Activated gamma-delta T cell treated with anti-CD3 and anti-CD28 coated beads, Interleukin-2, amount 50 U/mL, for 16 hours (primary cell): ENCODE results near the gene GNA12.
"Not testable (repeated sequence)": the region's sequence is repeated elsewhere in the genome, so short reads cannot be mapped to it uniquely, and the experiment has no call there.

Experiments used
- DNase-seq: peaks from one replicate; pipeline ENCODE4 v3.0.0-alpha.2; 2020; ENCODE audit warnings: low read depth

The GNA12 gene

DNA sequence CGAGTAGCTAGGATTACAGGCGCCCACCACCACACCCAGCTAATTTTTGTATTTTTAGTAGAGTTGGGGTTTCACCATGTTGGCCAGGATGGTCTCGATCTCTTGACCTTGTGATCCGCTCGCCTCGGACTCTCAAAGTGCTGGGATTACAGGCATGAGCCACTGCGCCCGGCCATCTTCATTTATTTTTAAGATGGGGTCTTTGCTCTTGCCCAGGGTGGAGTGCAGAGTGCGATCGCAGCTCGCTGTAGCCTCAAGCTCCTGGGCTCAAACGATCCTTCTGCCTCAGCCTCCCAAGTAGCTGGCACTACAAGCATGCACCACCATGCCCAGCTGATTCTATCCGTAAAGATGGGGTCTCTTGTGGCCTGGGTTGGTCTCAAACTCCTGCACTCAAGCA is 116.9 kb downstream of the GNA12 start:
- not testable (repeated sequence) for DNase-seq

DNA sequence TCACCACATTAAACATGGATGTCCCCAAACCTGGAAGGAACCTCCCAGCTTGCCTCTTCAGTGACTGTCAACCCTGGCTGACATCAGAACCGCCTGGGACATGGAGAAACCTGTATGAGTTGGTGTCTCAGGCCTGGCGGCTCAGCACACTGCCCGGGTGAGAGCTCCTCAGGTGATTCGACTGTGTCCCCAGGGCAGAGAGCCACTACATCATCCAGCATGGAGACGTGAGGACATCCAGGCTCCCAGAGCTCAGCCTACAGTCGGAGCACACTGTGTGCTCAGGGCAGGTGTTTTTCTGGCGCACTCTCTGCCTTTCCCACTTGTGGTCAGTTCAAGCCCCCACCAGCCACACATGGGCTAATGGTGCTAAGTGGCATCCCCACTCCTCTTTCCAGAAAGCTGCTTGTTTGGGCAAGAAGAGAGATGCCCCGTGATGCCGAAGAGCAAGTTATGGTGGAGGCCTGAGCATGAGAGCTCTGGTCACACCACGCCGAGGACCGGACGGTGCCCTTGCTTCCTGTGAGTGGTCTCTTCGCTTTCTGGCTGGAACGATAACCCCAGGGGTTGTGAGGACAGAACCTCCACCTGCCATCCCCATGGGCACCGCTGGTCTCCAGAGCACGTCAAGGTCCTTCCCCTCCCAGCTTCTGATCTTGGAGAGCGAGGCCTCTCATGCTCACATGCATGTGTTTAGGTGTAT is 117.6 kb downstream of the GNA12 start:
- no peak for DNase-seq

DNA sequence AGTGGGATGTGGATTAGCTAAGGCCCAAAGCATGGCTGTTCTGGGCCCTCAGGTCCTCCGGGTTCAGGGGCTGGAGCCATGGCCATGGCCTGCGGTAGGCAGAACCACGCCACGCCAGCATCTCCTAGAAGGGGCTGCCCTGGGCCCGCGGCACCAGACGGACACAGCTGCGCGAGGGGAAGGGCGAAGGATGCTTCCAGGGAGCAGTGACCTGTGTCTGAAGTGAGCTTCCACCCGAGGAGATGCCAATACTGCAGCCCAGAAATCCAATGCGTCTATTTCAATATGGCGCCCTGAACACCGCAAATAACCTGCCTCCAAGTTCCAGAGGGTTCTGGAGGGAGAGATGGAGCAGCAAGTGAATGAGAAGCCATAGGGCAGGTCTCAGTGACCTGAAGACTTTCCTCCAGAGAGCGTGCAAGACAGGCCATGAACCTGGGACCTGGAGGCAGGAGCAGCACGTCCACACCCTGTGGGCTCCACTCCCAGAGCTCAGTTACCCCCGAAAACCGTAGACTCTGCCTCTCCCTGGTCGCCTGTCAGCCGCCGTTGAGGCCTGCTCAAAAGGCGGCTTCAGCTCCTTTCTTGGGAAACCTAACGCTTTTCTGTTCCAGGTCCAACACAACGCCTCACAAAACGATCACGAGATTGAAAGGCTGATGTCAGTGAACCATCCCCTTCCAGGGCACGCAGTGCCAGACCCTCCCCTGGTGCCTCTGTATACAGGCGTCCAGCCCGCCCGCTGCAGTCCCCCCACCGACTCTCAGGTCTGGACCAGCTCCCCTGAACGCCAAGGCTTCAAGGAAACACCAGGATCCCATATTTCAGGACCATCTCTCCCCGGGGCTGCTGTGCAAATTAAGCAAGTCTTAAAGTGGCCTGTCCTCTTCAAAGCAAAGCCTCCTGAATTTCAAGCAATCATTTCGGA is 118.7 kb downstream of the GNA12 start:
- DNase-seq, result no peak

DNA sequence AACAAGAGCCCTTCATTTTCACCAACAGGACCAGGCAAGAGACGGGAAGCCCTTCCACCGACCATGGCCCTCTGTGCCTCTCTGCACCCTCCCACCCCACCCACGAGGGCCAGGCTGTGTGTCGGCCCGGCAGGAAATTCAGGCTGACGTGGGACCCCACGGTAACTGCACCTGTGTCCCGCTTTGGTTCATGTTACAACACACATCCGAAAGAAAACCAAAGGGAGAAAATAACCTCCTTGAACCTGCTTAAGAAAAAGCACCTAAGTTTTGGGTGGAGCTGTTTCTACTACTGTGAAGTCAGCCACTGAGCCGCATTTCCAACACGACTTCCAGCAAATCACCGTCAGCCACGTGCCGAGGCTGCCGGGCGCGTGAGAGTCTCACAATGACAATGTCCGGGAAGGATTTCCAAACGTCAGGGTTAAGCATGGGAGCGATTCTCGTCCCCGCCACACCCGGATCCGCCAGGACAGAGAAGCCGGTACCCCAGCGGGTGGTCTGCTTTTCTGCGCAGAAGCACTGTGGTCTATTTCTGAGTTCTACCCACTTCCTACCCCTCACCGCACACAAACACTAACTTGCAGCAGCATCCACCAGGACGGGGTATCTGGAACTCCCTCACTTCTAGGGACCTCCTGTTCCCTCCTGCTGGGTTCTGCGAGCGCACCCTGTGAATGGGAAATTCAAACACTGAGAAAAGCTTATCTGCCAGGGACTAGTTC is 119.5 kb downstream of the GNA12 start:
- DNase-seq, result no peak

GRCh38 chr7:2724036-2724435 is 120.1 kb downstream of the GNA12 start:
- DNase-seq, result not testable (repeated sequence)

- no peak for DNase-seq
Observed at GRCh38 chr7:2723138-2723850, 120.8 kb downstream of the GNA12 start.

DNA sequence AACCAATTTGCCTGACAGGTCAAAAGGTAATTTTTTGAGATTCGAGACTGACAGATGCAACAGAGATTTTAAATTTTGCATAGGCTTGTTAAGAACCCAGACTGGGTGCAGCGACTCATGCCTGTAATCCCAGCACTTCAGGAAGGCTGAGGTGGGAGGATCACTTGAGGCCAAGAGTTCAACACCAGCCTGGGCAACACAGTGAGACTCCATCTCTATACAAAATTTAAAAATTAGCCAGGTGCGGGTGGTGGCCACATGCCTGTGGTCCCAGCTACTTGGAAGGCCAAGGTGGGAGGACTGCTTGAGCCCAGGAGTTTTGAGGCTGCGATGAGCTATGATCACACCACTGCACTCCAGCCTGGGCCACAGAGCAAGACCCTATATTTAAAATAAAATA is 121.5 kb downstream of the GNA12 start:
- no peak for DNase-seq

- no peak for DNase-seq
Observed at GRCh38 chr7:2721842-2722241, 122.3 kb downstream of the GNA12 start.

- DNase-seq, result peak; percentile 21
Observed at GRCh38 chr7:2720024-2720423, 124.1 kb downstream of the GNA12 start.

DNA sequence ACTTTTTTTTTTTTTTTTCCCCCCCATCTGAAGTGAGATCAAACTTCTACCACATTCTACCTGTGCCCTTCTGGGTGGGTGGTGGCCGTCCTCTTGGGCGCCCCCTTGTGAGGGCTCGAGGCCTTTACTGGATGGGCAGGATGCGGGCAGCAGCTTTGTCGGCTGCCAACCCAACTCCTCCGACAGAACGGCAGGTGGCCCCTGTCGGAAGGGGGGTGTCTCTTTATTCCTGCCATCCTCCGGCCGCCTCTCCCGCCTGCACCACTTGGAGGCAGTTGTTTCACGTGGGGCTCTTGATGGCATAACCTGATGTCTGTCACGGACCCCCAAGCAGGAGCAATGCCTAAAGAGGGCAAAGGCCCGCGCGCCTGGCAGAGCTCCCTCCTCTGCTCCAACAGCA is 125.1 kb downstream of the GNA12 start:
- DNase-seq, result peak; percentile 56

- DNase-seq, result no peak
Observed at GRCh38 chr7:2718296-2718965, 125.7 kb downstream of the GNA12 start.

DNA sequence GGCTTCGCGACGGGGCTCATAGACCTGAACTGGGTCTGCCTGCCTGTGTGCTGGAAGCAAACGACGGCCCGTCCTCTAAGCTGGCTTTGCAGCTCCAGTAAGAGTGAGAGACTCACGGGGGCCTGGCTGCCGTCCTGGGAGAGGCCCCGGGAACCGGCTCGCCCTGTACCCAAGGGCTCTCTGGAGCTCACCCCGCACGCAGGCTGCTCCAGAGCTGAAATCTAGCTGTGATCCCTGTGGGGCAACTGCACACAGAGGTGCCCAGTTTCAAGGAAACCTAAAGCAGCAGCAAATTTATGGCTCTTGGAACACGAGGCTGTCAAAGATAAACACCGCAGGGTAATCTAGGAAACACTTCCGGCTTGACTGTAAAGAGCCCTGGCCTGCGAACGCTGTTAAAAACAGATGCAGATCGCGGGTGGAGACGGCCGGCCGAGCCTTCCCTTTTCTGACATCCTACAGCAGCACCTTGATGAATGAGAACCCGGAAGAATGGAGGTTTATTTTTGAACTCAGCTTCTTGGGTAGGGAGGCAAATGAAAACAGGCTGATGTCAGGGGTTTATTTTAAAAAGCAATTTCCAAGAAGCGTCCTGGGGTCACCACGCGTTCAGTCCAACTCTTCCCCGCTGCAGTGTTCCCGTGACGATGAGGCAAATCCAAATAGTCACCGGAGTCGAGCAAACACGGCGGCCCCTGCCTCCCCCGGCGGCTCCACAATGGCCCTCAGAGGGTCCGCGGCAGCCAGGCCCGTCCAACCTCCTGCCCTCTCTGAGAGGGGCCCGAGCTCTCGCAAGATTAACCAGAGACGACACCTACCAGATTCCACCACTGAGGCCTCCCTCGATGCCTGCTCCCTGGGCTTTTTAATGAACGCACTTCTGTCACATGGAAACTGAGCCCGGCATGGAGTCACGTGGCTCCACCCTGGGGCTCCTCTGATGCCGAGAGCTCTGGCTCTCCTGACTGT is 126.5 kb downstream of the GNA12 start:
- no peak for DNase-seq

DNA sequence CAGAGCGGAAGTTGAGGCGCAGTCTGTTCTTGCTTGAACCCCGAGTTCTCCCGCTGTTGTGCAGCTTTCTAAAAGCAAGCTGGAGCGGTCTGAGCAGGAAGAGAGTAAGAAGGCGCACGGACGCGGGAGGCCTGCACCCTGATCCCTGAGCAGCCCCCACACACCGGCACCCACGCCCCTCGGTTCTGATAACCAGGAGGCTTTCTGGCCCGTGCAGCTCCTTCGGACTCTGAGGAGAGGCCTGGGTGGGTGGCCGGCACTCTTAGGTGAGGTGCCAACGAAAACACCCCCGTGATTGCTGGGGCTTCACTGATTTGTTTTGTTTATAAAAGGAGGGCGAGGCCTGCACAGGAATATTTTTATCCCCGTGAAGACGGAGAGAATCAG is 127.2 kb downstream of the GNA12 start:
- no peak for DNase-seq

DNA sequence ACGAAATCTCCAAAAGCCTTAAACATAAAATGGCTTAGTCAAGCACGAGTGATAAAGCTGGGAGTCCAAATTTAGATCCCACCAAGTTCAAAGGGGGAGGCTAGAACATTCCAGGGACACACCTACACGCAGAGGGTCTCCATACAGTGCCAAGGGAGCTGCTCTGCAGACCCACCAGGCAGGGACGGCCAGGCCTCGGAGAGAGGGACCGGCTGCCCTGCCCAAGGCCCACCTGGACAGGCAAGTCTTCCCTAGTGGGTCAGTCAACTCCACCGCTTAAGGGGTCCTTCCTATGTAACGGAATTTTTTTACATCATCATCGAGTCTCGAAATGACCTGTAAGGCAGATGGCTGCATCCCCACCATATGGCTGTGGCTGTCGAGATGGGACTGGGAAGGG is 127.6 kb downstream of the GNA12 start:
- no peak for DNase-seq

- peak; percentile 38 for DNase-seq
Observed at GRCh38 chr7:2715341-2716231, 128.5 kb downstream of the GNA12 start.

DNA sequence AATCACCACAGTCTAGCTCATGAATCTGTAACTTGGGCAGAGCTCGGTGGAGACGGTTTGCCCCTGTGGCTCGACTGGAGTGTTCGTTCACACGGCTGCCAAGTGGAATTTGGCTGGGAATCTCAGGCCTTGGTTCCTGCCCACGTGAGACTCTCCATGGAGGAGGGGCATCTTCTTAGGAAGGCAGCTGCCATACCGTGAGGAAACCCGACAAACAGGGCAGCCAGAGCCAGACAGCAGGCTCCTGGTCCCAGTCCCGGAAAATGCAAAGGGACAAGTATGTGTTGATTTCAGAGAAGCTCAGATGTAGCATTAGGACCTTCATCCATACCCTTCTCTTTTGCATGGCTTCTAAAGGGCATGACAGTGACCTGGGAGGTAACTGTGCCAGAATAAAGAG is 129.5 kb downstream of the GNA12 start:
- no peak for DNase-seq

GRCh38 chr7:2713978-2714377 is 130.1 kb downstream of the GNA12 start:
- no peak for DNase-seq

- no peak for DNase-seq
Observed at GRCh38 chr7:2713370-2713769, 130.7 kb downstream of the GNA12 start.
